HepG2 (cell line): Measurements from ENCODE around the gene WDR59. TPM values are rescaled to one million over a fixed set of nuclear protein-coding genes. Genes with fewer than 3 reads are reported as not detected.

ENCODE experiments used
- EP300 ChIP-seq, 3 experiments: sonication (generic) in 1 of 3; formaldehyde crosslinking in 1 of 3; IDR thresholded peaks; 2 replicates each; pipeline versions ENCODE4 v1.5.1 to v1.6.1; 2011 to 2020; ENCODE audit warnings: low read depth in 2 of 3, low read length in 2 of 3, borderline replicate concordance in 1 of 3, improper control_type of control experiment in 1 of 3, mild to moderate bottlenecking in 1 of 3, missing genetic modification reagents in 1 of 3, moderate library complexity in 1 of 3
- KDM6A ChIP-seq: IDR thresholded peaks from 2 replicates; pipeline ENCODE4 v1.6.1; 2016; ENCODE audit warnings: low read depth
- PHF21A ChIP-seq: sonication (generic); formaldehyde crosslinking; IDR thresholded peaks from 2 replicates; pipeline ENCODE4 v1.5.0; 2020; ENCODE audit warnings: mild to moderate bottlenecking, missing genetic modification reagents
- SCMH1 ChIP-seq: sonication (generic); formaldehyde crosslinking; IDR thresholded peaks from 2 replicates; pipeline ENCODE4 v1.9.0; 2021; ENCODE audit warnings: missing genetic modification reagents, mild to moderate bottlenecking, borderline replicate concordance
- ZFP82 ChIP-seq: sonication (generic); formaldehyde crosslinking; IDR thresholded peaks from 2 replicates; pipeline ENCODE4 v1.5.1; 2020; ENCODE audit warnings: mild to moderate bottlenecking, missing genetic modification reagents, borderline replicate concordance
- ZMYM4 ChIP-seq: sonication (generic); formaldehyde crosslinking; IDR thresholded peaks from 2 replicates; pipeline ENCODE4 v1.8.1; 2023; ENCODE audit warnings: mild to moderate bottlenecking, missing genetic modification reagents
- ZNF580 ChIP-seq: IDR thresholded peaks from 2 replicates; pipeline ENCODE4 v1.6.1; 2016; ENCODE audit warnings: low read depth, borderline replicate concordance
- ZNF691 ChIP-seq: sonication (generic); formaldehyde crosslinking; IDR thresholded peaks from 2 replicates; pipeline ENCODE4 v1.4.0; 2020; ENCODE audit warnings: missing genetic modification reagents, low read depth, mild to moderate bottlenecking, borderline replicate concordance
- polyA plus RNA-seq, 8 experiments: library from polyadenylated mRNA; depleted of rRNA in 3 of 8; stranded (reverse) in 7 of 8; unstranded in 1 of 8; fragments of >200 nt; fragmentation: Illumina TruSeq in 4 of 8; extraction: Trizol in 4 of 8; gene quantifications; 2 replicates each; pipeline versions ENCODE4 v1.2.1 to v1.2.3, GENCODE V29; 2011 to 2016; ENCODE audit warnings: low read depth in 4 of 8, missing spikeins in 1 of 8, mixed read lengths in 1 of 8; ENCODE audit not compliant: insufficient read depth in 1 of 8
- total RNA-seq, 5 experiments: library from RNA; depleted of rRNA; stranded (reverse); fragments of >200 nt; fragmentation: Illumina TruSeq; extraction: Trizol; gene quantifications; 2 replicates each; pipeline ENCODE4 v1.2.3, GENCODE V29; 2016; ENCODE audit warnings: low read depth in 1 of 5
- TF ChIP-seq, protein P1 (sequence below): sonication (generic); formaldehyde crosslinking; IDR thresholded peaks from 2 replicates; pipeline ENCODE4 v1.5.1; 2020; ENCODE audit warnings: mild to moderate bottlenecking, missing genetic modification reagents, moderate library complexity
- TF ChIP-seq, protein P2 (sequence below): sonication (generic); formaldehyde crosslinking; IDR thresholded peaks from 2 replicates; pipeline ENCODE4 v1.5.0; 2020; ENCODE audit warnings: mild to moderate bottlenecking, missing genetic modification reagents, borderline replicate concordance
- TF ChIP-seq, protein P3 (sequence below): sonication (generic); formaldehyde crosslinking; IDR thresholded peaks from 2 replicates; pipeline ENCODE4 v1.4.0; 2020; ENCODE audit warnings: missing genetic modification reagents, borderline replicate concordance

The WDR59 gene
- total and polyA plus RNA-seq, 2 of the 13 experiments (the other 11 are each of a cell fraction or from before 2014, with no cell fraction given) = 65.2 to 306 TPM

DNA sequence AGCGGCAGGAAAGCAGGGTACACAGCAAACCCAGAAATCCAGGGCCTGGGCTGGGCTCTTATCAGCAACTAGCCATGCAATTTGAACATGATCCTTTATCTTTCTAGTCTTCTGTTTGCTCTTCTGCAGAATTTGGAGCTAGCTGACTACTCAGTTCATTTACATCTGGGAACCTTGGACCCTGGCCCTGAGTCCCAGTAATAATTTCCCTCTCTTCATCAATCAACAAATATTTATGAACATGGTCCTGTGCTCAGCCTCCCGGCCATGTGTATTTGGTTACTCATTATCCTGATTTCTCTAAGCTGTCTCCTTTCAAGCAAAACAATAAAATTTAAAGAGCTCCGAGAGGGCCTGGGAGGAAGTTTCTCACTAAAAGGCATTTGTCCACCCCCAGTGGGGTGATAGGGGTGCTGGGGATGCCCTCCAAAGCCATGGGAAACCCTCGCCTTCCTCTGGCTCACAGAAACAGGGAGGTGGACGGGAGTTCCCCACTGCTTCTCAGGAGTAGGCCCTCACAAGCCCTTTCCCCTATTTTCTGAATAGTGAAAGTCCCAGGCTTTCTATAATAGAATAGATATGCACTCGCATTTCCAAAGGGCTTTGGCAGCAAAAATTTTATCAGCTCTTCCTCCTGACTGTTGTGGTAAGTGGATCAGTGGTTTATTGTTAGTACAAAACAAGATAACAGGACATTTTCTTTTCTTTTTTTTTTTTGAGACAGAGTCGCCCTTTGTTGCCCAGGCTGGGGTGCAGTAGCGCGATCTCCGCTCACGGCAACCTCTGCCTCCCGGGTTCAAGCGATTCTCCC, 6.9 kb upstream of the WDR59 start (continued):
- TF ChIP-seq, protein P1, sequence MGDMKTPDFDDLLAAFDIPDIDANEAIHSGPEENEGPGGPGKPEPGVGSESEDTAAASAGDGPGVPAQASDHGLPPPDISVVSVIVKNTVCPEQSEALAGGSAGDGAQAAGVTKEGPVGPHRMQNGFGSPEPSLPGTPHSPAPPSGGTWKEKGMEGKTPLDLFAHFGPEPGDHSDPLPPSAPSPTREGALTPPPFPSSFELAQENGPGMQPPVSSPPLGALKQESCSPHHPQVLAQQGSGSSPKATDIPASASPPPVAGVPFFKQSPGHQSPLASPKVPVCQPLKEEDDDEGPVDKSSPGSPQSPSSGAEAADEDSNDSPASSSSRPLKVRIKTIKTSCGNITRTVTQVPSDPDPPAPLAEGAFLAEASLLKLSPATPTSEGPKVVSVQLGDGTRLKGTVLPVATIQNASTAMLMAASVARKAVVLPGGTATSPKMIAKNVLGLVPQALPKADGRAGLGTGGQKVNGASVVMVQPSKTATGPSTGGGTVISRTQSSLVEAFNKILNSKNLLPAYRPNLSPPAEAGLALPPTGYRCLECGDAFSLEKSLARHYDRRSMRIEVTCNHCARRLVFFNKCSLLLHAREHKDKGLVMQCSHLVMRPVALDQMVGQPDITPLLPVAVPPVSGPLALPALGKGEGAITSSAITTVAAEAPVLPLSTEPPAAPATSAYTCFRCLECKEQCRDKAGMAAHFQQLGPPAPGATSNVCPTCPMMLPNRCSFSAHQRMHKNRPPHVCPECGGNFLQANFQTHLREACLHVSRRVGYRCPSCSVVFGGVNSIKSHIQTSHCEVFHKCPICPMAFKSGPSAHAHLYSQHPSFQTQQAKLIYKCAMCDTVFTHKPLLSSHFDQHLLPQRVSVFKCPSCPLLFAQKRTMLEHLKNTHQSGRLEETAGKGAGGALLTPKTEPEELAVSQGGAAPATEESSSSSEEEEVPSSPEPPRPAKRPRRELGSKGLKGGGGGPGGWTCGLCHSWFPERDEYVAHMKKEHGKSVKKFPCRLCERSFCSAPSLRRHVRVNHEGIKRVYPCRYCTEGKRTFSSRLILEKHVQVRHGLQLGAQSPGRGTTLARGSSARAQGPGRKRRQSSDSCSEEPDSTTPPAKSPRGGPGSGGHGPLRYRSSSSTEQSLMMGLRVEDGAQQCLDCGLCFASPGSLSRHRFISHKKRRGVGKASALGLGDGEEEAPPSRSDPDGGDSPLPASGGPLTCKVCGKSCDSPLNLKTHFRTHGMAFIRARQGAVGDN (CRISPR knock-in tag) = peak; percentile 44
- TF ChIP-seq EP300 (IDR thresholded peaks at IDR 0.05; ENCODE audit: low read depth in 2 of 2, low read length in 2 of 2) (peak; percentile 54 to 97; a peak in 3 of 4 replicates), EP300 (CRISPR knock-in tag; IDR thresholded peaks at IDR 0.05; ENCODE audit: borderline replicate concordance) (peak; percentile 68; the same call in 1 of the 2 replicates), ZNF691 (CRISPR knock-in tag) (no peak; the same call in 1 of the 2 replicates), ZMYM4 (CRISPR knock-in tag) (peak; percentile 13; the same call in 1 of the 2 replicates), ZFP82 (CRISPR knock-in tag) (no peak), ZNF580 (CRISPR knock-in tag) (peak; percentile 65), SCMH1 (no peak), KDM6A (peak; percentile 89), PHF21A (peak; percentile 97)
- TF ChIP-seq, protein P2, sequence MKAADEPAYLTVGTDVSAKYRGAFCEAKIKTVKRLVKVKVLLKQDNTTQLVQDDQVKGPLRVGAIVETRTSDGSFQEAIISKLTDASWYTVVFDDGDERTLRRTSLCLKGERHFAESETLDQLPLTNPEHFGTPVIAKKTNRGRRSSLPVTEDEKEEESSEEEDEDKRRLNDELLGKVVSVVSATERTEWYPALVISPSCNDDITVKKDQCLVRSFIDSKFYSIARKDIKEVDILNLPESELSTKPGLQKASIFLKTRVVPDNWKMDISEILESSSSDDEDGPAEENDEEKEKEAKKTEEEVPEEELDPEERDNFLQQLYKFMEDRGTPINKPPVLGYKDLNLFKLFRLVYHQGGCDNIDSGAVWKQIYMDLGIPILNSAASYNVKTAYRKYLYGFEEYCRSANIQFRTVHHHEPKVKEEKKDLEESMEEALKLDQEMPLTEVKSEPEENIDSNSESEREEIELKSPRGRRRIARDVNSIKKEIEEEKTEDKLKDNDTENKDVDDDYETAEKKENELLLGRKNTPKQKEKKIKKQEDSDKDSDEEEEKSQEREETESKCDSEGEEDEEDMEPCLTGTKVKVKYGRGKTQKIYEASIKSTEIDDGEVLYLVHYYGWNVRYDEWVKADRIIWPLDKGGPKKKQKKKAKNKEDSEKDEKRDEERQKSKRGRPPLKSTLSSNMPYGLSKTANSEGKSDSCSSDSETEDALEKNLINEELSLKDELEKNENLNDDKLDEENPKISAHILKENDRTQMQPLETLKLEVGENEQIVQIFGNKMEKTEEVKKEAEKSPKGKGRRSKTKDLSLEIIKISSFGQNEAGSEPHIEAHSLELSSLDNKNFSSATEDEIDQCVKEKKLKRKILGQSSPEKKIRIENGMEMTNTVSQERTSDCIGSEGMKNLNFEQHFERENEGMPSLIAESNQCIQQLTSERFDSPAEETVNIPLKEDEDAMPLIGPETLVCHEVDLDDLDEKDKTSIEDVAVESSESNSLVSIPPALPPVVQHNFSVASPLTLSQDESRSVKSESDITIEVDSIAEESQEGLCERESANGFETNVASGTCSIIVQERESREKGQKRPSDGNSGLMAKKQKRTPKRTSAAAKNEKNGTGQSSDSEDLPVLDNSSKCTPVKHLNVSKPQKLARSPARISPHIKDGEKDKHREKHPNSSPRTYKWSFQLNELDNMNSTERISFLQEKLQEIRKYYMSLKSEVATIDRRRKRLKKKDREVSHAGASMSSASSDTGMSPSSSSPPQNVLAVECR = peak; percentile 32; the same call in 1 of the 2 replicates
- TF ChIP-seq, protein P3, sequence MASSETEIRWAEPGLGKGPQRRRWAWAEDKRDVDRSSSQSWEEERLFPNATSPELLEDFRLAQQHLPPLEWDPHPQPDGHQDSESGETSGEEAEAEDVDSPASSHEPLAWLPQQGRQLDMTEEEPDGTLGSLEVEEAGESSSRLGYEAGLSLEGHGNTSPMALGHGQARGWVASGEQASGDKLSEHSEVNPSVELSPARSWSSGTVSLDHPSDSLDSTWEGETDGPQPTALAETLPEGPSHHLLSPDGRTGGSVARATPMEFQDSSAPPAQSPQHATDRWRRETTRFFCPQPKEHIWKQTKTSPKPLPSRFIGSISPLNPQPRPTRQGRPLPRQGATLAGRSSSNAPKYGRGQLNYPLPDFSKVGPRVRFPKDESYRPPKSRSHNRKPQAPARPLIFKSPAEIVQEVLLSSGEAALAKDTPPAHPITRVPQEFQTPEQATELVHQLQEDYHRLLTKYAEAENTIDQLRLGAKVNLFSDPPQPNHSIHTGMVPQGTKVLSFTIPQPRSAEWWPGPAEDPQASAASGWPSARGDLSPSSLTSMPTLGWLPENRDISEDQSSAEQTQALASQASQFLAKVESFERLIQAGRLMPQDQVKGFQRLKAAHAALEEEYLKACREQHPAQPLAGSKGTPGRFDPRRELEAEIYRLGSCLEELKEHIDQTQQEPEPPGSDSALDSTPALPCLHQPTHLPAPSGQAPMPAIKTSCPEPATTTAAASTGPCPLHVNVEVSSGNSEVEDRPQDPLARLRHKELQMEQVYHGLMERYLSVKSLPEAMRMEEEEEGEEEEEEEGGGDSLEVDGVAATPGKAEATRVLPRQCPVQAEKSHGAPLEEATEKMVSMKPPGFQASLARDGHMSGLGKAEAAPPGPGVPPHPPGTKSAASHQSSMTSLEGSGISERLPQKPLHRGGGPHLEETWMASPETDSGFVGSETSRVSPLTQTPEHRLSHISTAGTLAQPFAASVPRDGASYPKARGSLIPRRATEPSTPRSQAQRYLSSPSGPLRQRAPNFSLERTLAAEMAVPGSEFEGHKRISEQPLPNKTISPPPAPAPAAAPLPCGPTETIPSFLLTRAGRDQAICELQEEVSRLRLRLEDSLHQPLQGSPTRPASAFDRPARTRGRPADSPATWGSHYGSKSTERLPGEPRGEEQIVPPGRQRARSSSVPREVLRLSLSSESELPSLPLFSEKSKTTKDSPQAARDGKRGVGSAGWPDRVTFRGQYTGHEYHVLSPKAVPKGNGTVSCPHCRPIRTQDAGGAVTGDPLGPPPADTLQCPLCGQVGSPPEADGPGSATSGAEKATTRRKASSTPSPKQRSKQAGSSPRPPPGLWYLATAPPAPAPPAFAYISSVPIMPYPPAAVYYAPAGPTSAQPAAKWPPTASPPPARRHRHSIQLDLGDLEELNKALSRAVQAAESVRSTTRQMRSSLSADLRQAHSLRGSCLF (CRISPR knock-in tag) = no peak
